ENCODE results near the gene FNBP1L. TPM values are rescaled to one million over a fixed set of nuclear protein-coding genes. Genes with fewer than 3 reads are reported as not detected.

The FNBP1L gene
- total and polyA plus RNA-seq, 2 of the 8 experiments (the other 6 are each of a cell fraction or from before 2014, with no cell fraction given), result 48.9 to 95.9 TPM

- Histone ChIP-seq H3K23ac (ENCODE audit: insufficient read length) (no peak overlapping the region), H4K8ac (ENCODE audit: extremely low read depth, insufficient read depth, low read length) (no peak overlapping the region), H2BK20ac (ENCODE audit: low read length) (no peak overlapping the region), H3K36me3 (ENCODE audit: control insufficient read depth in 2 of 4, insufficient read depth in 4 of 4, low read length in 3 of 4) (no peaks in the 10 kb centered on the region; a peak in 1 of 8 replicates), H3K27ac (ENCODE audit: low read depth, low read length) (no peak overlapping the region), H4K5ac (ENCODE audit: insufficient read length, low read depth, low read length) (no peak overlapping the region), H3K79me1 (ENCODE audit: low read depth, low read length) (no peaks in the 10 kb centered on the region), H2AK5ac (ENCODE audit: low read depth, low read length) (no peak overlapping the region), H3K14ac (ENCODE audit: insufficient read length) (no peak overlapping the region), H4K20me1 (replicated peaks in 1 of 2; ENCODE audit: control insufficient read depth in 1 of 2, insufficient read depth in 2 of 2, low read length in 2 of 2) (no peaks in the 10 kb centered on the region), H3K4me1 (replicated peaks in 1 of 4; ENCODE audit: control insufficient read depth in 3 of 4, insufficient read depth in 4 of 4, low read length in 3 of 4) (no peaks in the 10 kb centered on the region; a peak in 1 of 7 replicates), H3K27me3 (replicated peaks in 1 of 4; ENCODE audit: control insufficient read depth in 3 of 4, extremely low read depth in 1 of 4, insufficient read depth in 3 of 4, low read length in 3 of 4) (no peaks in the 10 kb centered on the region; a peak in 1 of 7 replicates), H3K9ac (replicated peaks in 1 of 4; ENCODE audit: extremely low read depth in 1 of 4, low read depth in 3 of 4, low read length in 3 of 4) (no peak overlapping the region), H2BK12ac (ENCODE audit: low read depth, low read length) (0 out of 2 replicates have a peak overlapping the region, but pooled peaks have one; percentile 31), H3K9me3 (ENCODE audit: insufficient read depth in 2 of 2, low read depth in 1 of 2, low read length in 1 of 2) (peaks cover 15 to 20% of the 10 kb centered on the region in 2 experiments; a peak in 3 of 4 replicates), H2BK5ac (ENCODE audit: low read depth, low read length) (no peak overlapping the region), H2AFZ (ENCODE audit: low read length) (no peak overlapping the region), H3K23me2 (ENCODE audit: low read depth, low read length) (no peaks in the 10 kb centered on the region), H3K4me2 (ENCODE audit: insufficient read depth in 1 of 2, low read depth in 2 of 2, low read length in 2 of 2) (no peak overlapping the region), H4K91ac (replicated peaks; ENCODE audit: insufficient read length, low read length) (no peak overlapping the region), H2BK120ac (replicated peaks; ENCODE audit: low read depth, low read length) (no peak overlapping the region), H2BK15ac (ENCODE audit: low read length) (no peak overlapping the region), H3K56ac (replicated peaks; ENCODE audit: insufficient read length, low read depth, low read length) (no peak overlapping the region), H3K4ac (replicated peaks; ENCODE audit: insufficient read length, low read depth, low read length) (no peak overlapping the region), H3K79me2 (ENCODE audit: control insufficient read depth in 1 of 2, insufficient read depth in 2 of 2, low read length in 2 of 2) (no peaks in the 10 kb centered on the region), H3K18ac (ENCODE audit: extremely low read depth, low read length) (no peak overlapping the region), H3K4me3 (ENCODE audit: extremely low read depth in 1 of 4, insufficient read depth in 2 of 4, low read depth in 3 of 4, low read length in 4 of 4) (no peak overlapping the region)
- FAIRE-seq (no peak), DNase-seq (ENCODE audit: low read depth in 1 of 2, low spot score in 2 of 2) (peak in 1 of 2 experiments; percentile 50)
- ChIA-PET CTCF (ENCODE audit: partially characterized antibody) (interaction anchor here (0.7 to 2.3 kb wide), 14 partner anchors 12 to 416 kb away, joined by 3 to 9 read pairs (median 4); no protein-coding TSS in a partner anchor), POLR2A (ENCODE audit: partially characterized antibody) (interaction anchor here (1.4 to 2.4 kb wide), 3 partner anchors 12 to 93 kb away, joined by 3 to 12 read pairs (median 5); partner anchors contain the start of gene FNBP1L)
- 85% methylated on average over 4 of the region's 5 CpGs; no CpG with 5 or more reads in 1 of the 2 experiments for WGBS, 2 experiments (ENCODE audit: extremely low coverage in 1 of 2, insufficient coverage in 1 of 2, insufficient read length in 1 of 2, insufficient replicate concordance in 2 of 2, low coverage in 1 of 2, low lambda C conversion rate in 2 of 2, missing lambda C conversion rate in 1 of 2)
- TF ChIP-seq HDAC2 (IDR thresholded peaks at IDR 0.05; ENCODE audit: borderline replicate concordance in 1 of 2, low read depth in 2 of 2, low read length in 2 of 2) (no peak), CTBP2 (IDR thresholded peaks at IDR 0.05; ENCODE audit: borderline replicate concordance, insufficient read depth, insufficient read length, low read length) (no peak), RXRA (IDR thresholded peaks at IDR 0.05; ENCODE audit: insufficient read depth, low read depth, low read length) (no peak), MAFK (IDR thresholded peaks at IDR 0.05; ENCODE audit: low read depth, low read length) (no peak), ZNF274 (IDR thresholded peaks at IDR 0.05; ENCODE audit: borderline replicate concordance, extremely low read depth, low read length) (no peak), HDAC6 (IDR thresholded peaks at IDR 0.05; ENCODE audit: low read depth, low read length) (no peak), JUN (IDR thresholded peaks at IDR 0.05; ENCODE audit: low read depth, low read length) (no peak), POLR2AphosphoS5 (IDR thresholded peaks at IDR 0.05; ENCODE audit: low read depth, low read length) (no peak), POLR2A (IDR thresholded peaks at IDR 0.05; ENCODE audit: control extremely low read depth in 1 of 2, low read depth in 2 of 2, low read length in 2 of 2) (no peak)
- TF ChIP-seq, protein P1, sequence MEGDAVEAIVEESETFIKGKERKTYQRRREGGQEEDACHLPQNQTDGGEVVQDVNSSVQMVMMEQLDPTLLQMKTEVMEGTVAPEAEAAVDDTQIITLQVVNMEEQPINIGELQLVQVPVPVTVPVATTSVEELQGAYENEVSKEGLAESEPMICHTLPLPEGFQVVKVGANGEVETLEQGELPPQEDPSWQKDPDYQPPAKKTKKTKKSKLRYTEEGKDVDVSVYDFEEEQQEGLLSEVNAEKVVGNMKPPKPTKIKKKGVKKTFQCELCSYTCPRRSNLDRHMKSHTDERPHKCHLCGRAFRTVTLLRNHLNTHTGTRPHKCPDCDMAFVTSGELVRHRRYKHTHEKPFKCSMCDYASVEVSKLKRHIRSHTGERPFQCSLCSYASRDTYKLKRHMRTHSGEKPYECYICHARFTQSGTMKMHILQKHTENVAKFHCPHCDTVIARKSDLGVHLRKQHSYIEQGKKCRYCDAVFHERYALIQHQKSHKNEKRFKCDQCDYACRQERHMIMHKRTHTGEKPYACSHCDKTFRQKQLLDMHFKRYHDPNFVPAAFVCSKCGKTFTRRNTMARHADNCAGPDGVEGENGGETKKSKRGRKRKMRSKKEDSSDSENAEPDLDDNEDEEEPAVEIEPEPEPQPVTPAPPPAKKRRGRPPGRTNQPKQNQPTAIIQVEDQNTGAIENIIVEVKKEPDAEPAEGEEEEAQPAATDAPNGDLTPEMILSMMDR (IDR thresholded peaks at IDR 0.05; ENCODE audit: control extremely low read depth in 1 of 3, insufficient read depth in 1 of 3, low read depth in 1 of 3, low read length in 3 of 3), result peak; percentile 15 to 53 (median 51); a peak in 3 of 4 replicates
These were observed 14.4 kb upstream of the FNBP1L start for GRCh38 chr1:93433407-93433961.

Data from H1 (cell line).